Measurements from ENCODE around the gene ME2.
"Not testable (repeated sequence)": the region's sequence is repeated elsewhere in the genome, so short reads cannot be mapped to it uniquely, and the experiment has no call there.

ME2 gene

GRCh38 chr18:51003174-51003573 lies 124.3 kb downstream of the ME2 start:
- H3K27ac ChIP-seq (ENCODE audit: low read depth, low read length); H3K27me3 ChIP-seq (ENCODE audit: control insufficient read depth, insufficient read depth, low read length); H3K9ac ChIP-seq (ENCODE audit: low read depth, low read length); H3K36me3 ChIP-seq (ENCODE audit: control insufficient read depth, insufficient read depth, low read length); H3K4me3 ChIP-seq (ENCODE audit: low read depth, low read length); H3K4me1 ChIP-seq (ENCODE audit: control insufficient read depth, insufficient read depth, low read length); H3K9me3 ChIP-seq (ENCODE audit: control insufficient read depth, insufficient read depth, low read length): not testable (repeated sequence)
